HepG2 (cell line): Measurements from ENCODE around the gene ANKRD12. TPM values are rescaled to one million over a fixed set of nuclear protein-coding genes. Genes with fewer than 3 reads are reported as not detected.

ENCODE experiments used
- ARNT2 ChIP-seq: sonication (generic); formaldehyde crosslinking; IDR thresholded peaks from 2 replicates; pipeline ENCODE4 v1.8.0; 2022; ENCODE audit warnings: mild to moderate bottlenecking, low read depth, missing genetic modification reagents, moderate library complexity
- HMG20A ChIP-seq: IDR thresholded peaks from 2 replicates; pipeline ENCODE4 v1.6.1; 2016; ENCODE audit warnings: borderline replicate concordance
- PPARG ChIP-seq: conservative IDR thresholded peaks from 2 replicates; pipeline ENCODE4 v1.6.1; 2016; ENCODE audit warnings: missing biosample characterization, missing genetic modification reagents
- RXRB ChIP-seq: IDR thresholded peaks from 2 replicates; pipeline ENCODE4 v1.6.1; 2016; ENCODE audit warnings: borderline replicate concordance, missing genetic modification reagents, missing compliant biosample characterization
- TCF7 ChIP-seq: sonication (generic); IDR thresholded peaks from 2 replicates; pipeline ENCODE4 v1.6.1; 2016; ENCODE audit warnings: antibody characterized with exemption, low read depth
- ZFP36 ChIP-seq: fragments of 150-350 bp; IDR thresholded peaks from 2 replicates; pipeline ENCODE4 v1.6.1; 2018; ENCODE audit warnings: borderline replicate concordance, low read length, low read depth; ENCODE audit not compliant: partially characterized antibody
- ZNF503 ChIP-seq: sonication (generic); formaldehyde crosslinking; IDR thresholded peaks from 2 replicates; pipeline ENCODE4 v1.4.0; 2020; ENCODE audit warnings: missing genetic modification reagents
- ZNF556 ChIP-seq: sonication (generic); formaldehyde crosslinking; IDR thresholded peaks from 2 replicates; pipeline ENCODE4 v1.4.0; 2020; ENCODE audit warnings: mild to moderate bottlenecking, missing genetic modification reagents, borderline replicate concordance
- ZNF678 ChIP-seq: sonication (generic); formaldehyde crosslinking; IDR thresholded peaks from 2 replicates; pipeline ENCODE4 v1.4.0; 2020; ENCODE audit warnings: mild to moderate bottlenecking, missing genetic modification reagents
- ZNF737 ChIP-seq: sonication (generic); formaldehyde crosslinking; IDR thresholded peaks from 2 replicates; pipeline ENCODE4 v1.5.0; 2020; ENCODE audit warnings: missing genetic modification reagents, mild to moderate bottlenecking, borderline replicate concordance
- polyA plus RNA-seq, 8 experiments: library from polyadenylated mRNA; depleted of rRNA in 3 of 8; stranded (reverse) in 7 of 8; unstranded in 1 of 8; fragments of >200 nt; fragmentation: Illumina TruSeq in 4 of 8; extraction: Trizol in 4 of 8; gene quantifications; 2 replicates each; pipeline versions ENCODE4 v1.2.1 to v1.2.3, GENCODE V29; 2011 to 2016; ENCODE audit warnings: low read depth in 4 of 8, missing spikeins in 1 of 8, mixed read lengths in 1 of 8; ENCODE audit not compliant: insufficient read depth in 1 of 8
- total RNA-seq, 5 experiments: library from RNA; depleted of rRNA; stranded (reverse); fragments of >200 nt; fragmentation: Illumina TruSeq; extraction: Trizol; gene quantifications; 2 replicates each; pipeline ENCODE4 v1.2.3, GENCODE V29; 2016; ENCODE audit warnings: low read depth in 1 of 5
- TF ChIP-seq, protein P1 (sequence below): sonication (generic); formaldehyde crosslinking; IDR thresholded peaks from 2 replicates; pipeline ENCODE4 v1.4.0; 2020; ENCODE audit warnings: mild to moderate bottlenecking, missing genetic modification reagents, borderline replicate concordance
- TF ChIP-seq, protein P2 (sequence below): sonication (generic); IDR thresholded peaks from 2 replicates; pipeline ENCODE4 v1.6.1; 2016; ENCODE audit warnings: low read depth, borderline replicate concordance
- TF ChIP-seq, protein P3 (sequence below): sonication (generic); formaldehyde crosslinking; IDR thresholded peaks from 2 replicates; pipeline ENCODE4 v1.9.0; 2021; ENCODE audit warnings: missing genetic modification reagents, borderline replicate concordance
- TF ChIP-seq, protein P4 (sequence below): sonication (generic); formaldehyde crosslinking; IDR thresholded peaks from 2 replicates; pipeline ENCODE4 v1.4.0; 2020; ENCODE audit warnings: missing genetic modification reagents, mild to moderate bottlenecking, borderline replicate concordance

The ANKRD12 gene
- total and polyA plus RNA-seq, 2 of the 13 experiments (the other 11 are each of a cell fraction or from before 2014, with no cell fraction given) = 6.0 to 23.2 TPM

DNA sequence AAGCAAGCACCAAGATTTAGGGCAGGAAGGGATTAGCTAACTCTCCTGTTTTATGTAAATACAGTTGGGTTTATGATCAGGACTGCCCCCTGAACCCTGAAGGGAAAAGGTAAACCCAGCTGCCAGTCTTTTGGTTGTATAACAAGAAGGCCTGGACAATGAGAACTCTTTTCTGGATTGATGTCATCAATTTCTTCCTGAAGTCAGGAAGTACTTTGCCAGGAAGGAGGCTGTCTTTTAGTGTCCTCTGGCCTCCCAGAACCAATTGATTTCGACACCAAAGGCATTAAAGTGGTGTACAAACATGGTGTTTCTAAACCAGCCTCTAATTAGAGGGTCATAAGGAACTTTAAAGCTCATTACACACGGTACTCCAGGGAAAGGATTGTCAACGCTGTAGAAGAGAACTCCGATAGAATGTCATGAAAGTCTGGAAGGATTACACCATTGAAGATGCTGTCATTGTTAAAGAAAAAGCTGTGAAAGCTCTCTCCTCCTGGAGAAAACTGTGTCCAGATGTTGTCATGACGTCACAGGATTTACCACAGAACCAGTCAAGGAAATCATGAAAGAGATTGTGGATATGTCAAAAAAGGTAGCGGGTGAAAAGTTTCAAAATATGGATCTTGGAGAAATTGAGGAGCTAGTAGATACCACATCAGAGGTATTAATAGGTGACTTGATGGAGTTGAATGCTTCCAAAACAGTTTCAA, 78.8 kb downstream of the ANKRD12 start (continued):
- TF ChIP-seq, protein P1, sequence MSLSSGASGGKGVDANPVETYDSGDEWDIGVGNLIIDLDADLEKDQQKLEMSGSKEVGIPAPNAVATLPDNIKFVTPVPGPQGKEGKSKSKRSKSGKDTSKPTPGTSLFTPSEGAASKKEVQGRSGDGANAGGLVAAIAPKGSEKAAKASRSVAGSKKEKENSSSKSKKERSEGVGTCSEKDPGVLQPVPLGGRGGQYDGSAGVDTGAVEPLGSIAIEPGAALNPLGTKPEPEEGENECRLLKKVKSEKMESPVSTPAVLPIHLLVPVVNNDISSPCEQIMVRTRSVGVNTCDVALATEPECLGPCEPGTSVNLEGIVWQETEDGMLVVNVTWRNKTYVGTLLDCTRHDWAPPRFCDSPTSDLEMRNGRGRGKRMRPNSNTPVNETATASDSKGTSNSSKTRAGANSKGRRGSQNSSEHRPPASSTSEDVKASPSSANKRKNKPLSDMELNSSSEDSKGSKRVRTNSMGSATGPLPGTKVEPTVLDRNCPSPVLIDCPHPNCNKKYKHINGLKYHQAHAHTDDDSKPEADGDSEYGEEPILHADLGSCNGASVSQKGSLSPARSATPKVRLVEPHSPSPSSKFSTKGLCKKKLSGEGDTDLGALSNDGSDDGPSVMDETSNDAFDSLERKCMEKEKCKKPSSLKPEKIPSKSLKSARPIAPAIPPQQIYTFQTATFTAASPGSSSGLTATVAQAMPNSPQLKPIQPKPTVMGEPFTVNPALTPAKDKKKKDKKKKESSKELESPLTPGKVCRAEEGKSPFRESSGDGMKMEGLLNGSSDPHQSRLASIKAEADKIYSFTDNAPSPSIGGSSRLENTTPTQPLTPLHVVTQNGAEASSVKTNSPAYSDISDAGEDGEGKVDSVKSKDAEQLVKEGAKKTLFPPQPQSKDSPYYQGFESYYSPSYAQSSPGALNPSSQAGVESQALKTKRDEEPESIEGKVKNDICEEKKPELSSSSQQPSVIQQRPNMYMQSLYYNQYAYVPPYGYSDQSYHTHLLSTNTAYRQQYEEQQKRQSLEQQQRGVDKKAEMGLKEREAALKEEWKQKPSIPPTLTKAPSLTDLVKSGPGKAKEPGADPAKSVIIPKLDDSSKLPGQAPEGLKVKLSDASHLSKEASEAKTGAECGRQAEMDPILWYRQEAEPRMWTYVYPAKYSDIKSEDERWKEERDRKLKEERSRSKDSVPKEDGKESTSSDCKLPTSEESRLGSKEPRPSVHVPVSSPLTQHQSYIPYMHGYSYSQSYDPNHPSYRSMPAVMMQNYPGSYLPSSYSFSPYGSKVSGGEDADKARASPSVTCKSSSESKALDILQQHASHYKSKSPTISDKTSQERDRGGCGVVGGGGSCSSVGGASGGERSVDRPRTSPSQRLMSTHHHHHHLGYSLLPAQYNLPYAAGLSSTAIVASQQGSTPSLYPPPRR (CRISPR knock-in tag) = peak; percentile 80; the same call in 1 of the 2 replicates
- TF ChIP-seq ARNT2 (CRISPR knock-in tag) (no peak), ZNF678 (CRISPR knock-in tag) (no peak), HMG20A (CRISPR knock-in tag) (peak; percentile 36; the same call in 1 of the 2 replicates), ZNF556 (no peak; the same call in 1 of the 2 replicates), RXRB (CRISPR knock-in tag) (peak; percentile 80), ZNF503 (CRISPR knock-in tag) (peak; percentile 72; the same call in 1 of the 2 replicates), PPARG (peak; percentile 69), ZNF737 (CRISPR knock-in tag) (no peak), TCF7 (peak; percentile 81), ZFP36 (no peak)
- TF ChIP-seq, protein P2, sequence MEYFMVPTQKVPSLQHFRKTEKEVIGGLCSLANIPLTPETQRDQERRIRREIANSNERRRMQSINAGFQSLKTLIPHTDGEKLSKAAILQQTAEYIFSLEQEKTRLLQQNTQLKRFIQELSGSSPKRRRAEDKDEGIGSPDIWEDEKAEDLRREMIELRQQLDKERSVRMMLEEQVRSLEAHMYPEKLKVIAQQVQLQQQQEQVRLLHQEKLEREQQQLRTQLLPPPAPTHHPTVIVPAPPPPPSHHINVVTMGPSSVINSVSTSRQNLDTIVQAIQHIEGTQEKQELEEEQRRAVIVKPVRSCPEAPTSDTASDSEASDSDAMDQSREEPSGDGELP = peak; percentile 96
- TF ChIP-seq, protein P3, sequence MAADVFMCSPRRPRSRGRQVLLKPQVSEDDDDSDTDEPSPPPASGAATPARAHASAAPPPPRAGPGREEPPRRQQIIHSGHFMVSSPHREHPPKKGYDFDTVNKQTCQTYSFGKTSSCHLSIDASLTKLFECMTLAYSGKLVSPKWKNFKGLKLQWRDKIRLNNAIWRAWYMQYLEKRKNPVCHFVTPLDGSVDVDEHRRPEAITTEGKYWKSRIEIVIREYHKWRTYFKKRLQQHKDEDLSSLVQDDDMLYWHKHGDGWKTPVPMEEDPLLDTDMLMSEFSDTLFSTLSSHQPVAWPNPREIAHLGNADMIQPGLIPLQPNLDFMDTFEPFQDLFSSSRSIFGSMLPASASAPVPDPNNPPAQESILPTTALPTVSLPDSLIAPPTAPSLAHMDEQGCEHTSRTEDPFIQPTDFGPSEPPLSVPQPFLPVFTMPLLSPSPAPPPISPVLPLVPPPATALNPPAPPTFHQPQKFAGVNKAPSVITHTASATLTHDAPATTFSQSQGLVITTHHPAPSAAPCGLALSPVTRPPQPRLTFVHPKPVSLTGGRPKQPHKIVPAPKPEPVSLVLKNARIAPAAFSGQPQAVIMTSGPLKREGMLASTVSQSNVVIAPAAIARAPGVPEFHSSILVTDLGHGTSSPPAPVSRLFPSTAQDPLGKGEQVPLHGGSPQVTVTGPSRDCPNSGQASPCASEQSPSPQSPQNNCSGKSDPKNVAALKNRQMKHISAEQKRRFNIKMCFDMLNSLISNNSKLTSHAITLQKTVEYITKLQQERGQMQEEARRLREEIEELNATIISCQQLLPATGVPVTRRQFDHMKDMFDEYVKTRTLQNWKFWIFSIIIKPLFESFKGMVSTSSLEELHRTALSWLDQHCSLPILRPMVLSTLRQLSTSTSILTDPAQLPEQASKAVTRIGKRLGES (CRISPR knock-in tag) = no peak
- TF ChIP-seq, protein P4, sequence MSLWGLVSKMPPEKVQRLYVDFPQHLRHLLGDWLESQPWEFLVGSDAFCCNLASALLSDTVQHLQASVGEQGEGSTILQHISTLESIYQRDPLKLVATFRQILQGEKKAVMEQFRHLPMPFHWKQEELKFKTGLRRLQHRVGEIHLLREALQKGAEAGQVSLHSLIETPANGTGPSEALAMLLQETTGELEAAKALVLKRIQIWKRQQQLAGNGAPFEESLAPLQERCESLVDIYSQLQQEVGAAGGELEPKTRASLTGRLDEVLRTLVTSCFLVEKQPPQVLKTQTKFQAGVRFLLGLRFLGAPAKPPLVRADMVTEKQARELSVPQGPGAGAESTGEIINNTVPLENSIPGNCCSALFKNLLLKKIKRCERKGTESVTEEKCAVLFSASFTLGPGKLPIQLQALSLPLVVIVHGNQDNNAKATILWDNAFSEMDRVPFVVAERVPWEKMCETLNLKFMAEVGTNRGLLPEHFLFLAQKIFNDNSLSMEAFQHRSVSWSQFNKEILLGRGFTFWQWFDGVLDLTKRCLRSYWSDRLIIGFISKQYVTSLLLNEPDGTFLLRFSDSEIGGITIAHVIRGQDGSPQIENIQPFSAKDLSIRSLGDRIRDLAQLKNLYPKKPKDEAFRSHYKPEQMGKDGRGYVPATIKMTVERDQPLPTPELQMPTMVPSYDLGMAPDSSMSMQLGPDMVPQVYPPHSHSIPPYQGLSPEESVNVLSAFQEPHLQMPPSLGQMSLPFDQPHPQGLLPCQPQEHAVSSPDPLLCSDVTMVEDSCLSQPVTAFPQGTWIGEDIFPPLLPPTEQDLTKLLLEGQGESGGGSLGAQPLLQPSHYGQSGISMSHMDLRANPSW (CRISPR knock-in tag) = no peak
